Testis (tissue), 3 donors: ENCODE data around the gene SAFB2. TPM values are rescaled to one million over a fixed set of nuclear protein-coding genes. Genes with fewer than 3 reads are reported as not detected.
A peak's percentile ranks its signal among the peaks of the same experiment; 100 is the strongest.

ENCODE experiments used
- DNase-seq: peaks from one replicate; pipeline ENCODE4 v3.0.0-alpha.2; 2019
- H3K27ac ChIP-seq, 2 donors: fragments of 200-600 bp; sonication (generic); one replicate each; pipeline ENCODE4 v1.5.1; 2019
- H3K27me3 ChIP-seq: fragments of 200-600 bp; sonication (generic); one replicate; pipeline ENCODE4 v1.5.1; 2019
- H3K36me3 ChIP-seq: fragments of 200-600 bp; sonication (generic); one replicate; pipeline ENCODE4 v1.5.1; 2017; ENCODE audit warnings: low read depth; ENCODE audit errors: missing control alignments
- H3K4me1 ChIP-seq: fragments of 200-600 bp; sonication (generic); one replicate; pipeline ENCODE4 v1.5.1; 2019
- H3K4me3 ChIP-seq, 2 donors: fragments of 200-600 bp; sonication (generic); one replicate each; pipeline ENCODE4 v1.5.1; 2017 to 2019
- H3K9me3 ChIP-seq: fragments of 200-600 bp; sonication (generic); one replicate; pipeline ENCODE4 v1.5.1; 2017
- CTCF ChIP-seq, 3 experiments: fragments of 450-650 bp in 2 of 3; fragments of 200-600 bp in 1 of 3; sonication (generic) in 1 of 3; IDR thresholded peaks; one replicate each; pipeline ENCODE4 v1.5.1; 2016 to 2019; ENCODE audit warnings: antibody characterized with exemption in 3 of 3, mild to moderate bottlenecking in 2 of 3, moderate library complexity in 1 of 3
- POLR2A ChIP-seq: fragments of 450-650 bp; IDR thresholded peaks from one replicate; pipeline ENCODE4 v1.6.1; 2017; ENCODE audit warnings: antibody characterized with exemption, mild to moderate bottlenecking, moderate library complexity
- WGBS, 2 donors: methylation state at CpG; one replicate each; pipeline ENCODE4 v1.1.5; 2018; 5-methylcytosine and 5-hydroxymethylcytosine counted together
- intact Hi-C: fragments of 100-400 bp; cut with DNase I; formaldehyde crosslinking; loops from one replicate; pipeline ENCODE4 v1.15.1; 2023; ENCODE audit warnings: low total_unique reads
- polyA plus RNA-seq: library from polyadenylated mRNA; stranded (reverse); fragments of 350-450 nt; fragmentation: Illumina TruSeq; extraction: RNeasy Lipid Tissue Mini Kit (QIAGEN cat#74804); gene quantifications from one replicate; pipeline ENCODE4 v1.2.3, GENCODE V29; 2014; ENCODE audit warnings: low read depth, low replicate concordance; ENCODE audit not compliant: insufficient read depth
- total RNA-seq, 2 donors: library from RNA; depleted of rRNA; stranded (reverse); fragments of >200 nt; gene quantifications; one replicate each; pipeline ENCODE4 v1.2.3, GENCODE V29; 2016

SAFB2 gene
- total and polyA plus RNA-seq, 3 donors from 2014 or later = 84.1 to 209 (median 173) TPM

- Histone ChIP-seq H3K27me3 (no peaks in the 10 kb centered on the region), H3K4me3 (no peak overlapping the region), H3K4me1 (peaks cover 36% of the 10 kb centered on the region), H3K27ac (no peak overlapping the region), H3K36me3 (no peaks in the 10 kb centered on the region), H3K9me3 (no peaks in the 10 kb centered on the region)
- TF ChIP-seq CTCF (IDR thresholded peaks at IDR 0.05) = no peak
- TF ChIP-seq POLR2A = no peak
- 79% methylated on average over 9 of the region's 9 CpGs for WGBS, 2 donors
- intact Hi-C loops = no loop called here
- DNase-seq = no peak
These were observed 9.1 kb upstream of the SAFB2 start for GRCh38 chr19:5631567-5632240.

- no peaks in the 10 kb centered on the region for H3K9me3 ChIP-seq
These were observed 6.4 kb upstream of the SAFB2 start for GRCh38 chr19:5628919-5629481.

GRCh38 chr19:5628461-5628860 is 5.9 kb upstream of the SAFB2 start:
- Histone ChIP-seq H3K4me3 (no peak overlapping the region), H3K27ac (no peak overlapping the region), H3K27me3 (no peaks in the 10 kb centered on the region), H3K36me3 (no peaks in the 10 kb centered on the region), H3K4me1 (peaks cover 55% of the 10 kb centered on the region), H3K9me3 (no peaks in the 10 kb centered on the region)
- DNase-seq = no peak
- intact Hi-C loops = no loop called here
- 66 to 87% methylated on average over 1 of the region's 1 CpG for WGBS, 2 donors
- no peak for TF ChIP-seq CTCF (IDR thresholded peaks at IDR 0.05)
- no peak for TF ChIP-seq POLR2A

More at GRCh38 chr19:5628919-5629481, 6.4 kb upstream of the SAFB2 start:
- H3K4me3 ChIP-seq = no peak overlapping the region
- no peak for TF ChIP-seq CTCF (IDR thresholded peaks at IDR 0.05)
- no peak for TF ChIP-seq POLR2A
- H3K4me1 ChIP-seq = peaks cover 53% of the 10 kb centered on the region
- intact Hi-C loops = no loop called here
- DNase-seq = no peak
- no peaks in the 10 kb centered on the region for H3K27me3 ChIP-seq
- H3K36me3 ChIP-seq = no peaks in the 10 kb centered on the region
- no peak overlapping the region for H3K27ac ChIP-seq
- 63 to 78% methylated on average over 9 of the region's 9 CpGs for WGBS, 2 donors

- TF ChIP-seq CTCF (IDR thresholded peaks at IDR 0.05) (no peak), POLR2A (no peak)
- no peaks in the 10 kb centered on the region for H3K9me3 ChIP-seq
- H3K4me1 ChIP-seq = peaks cover 47% of the 10 kb centered on the region
- H3K36me3 ChIP-seq = no peaks in the 10 kb centered on the region
- DNase-seq = peak; percentile 54
- H3K4me3 ChIP-seq = no peak overlapping the region
- no peak overlapping the region for H3K27ac ChIP-seq
- intact Hi-C loops = no loop called here
- WGBS, 2 donors = 54 to 61% methylated on average over 6 of the region's 6 CpGs
- H3K27me3 ChIP-seq = no peaks in the 10 kb centered on the region
These were observed 4.9 kb upstream of the SAFB2 start for GRCh38 chr19:5627395-5627904.
